ENCODE measurements around the gene CORO6. TPM values are rescaled to one million over a fixed set of nuclear protein-coding genes. Genes with fewer than 3 reads are reported as not detected.

The CORO6 gene
- total and polyA plus RNA-seq, 2 experiments from 2014 or later = 2.6 to 5.2 TPM

DNA sequence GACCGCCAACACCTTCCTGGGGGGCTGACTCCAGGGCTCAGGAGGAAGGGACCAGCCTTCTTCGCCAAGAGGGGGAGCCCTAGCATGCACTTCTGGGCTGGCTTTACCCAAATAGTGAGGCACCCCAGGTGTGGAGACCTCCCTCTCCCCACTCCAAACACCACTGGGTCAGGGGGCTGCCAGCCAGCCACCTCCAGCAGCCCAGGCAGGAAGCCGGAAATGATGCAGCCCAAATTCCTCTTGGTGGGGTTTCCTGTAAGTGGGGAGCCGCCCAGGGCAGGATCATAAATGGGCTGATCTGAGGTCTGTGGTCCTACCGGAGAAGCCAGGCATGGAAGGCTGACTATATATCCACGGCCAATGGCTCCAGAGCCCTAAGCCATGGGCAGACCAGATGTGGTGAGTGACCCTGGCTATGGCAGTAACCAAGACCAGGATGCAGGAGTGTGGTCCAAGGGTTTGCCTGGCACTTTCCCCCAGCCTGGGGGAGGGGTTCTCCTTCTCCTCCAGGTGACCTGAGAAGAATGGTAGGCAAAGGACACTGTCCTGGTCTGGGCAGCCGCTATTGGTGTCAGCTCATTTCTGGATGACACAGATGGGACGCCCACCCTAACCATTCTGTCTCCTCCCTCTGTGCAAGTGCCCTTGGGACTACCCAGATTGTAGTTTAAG is 37.5 kb downstream of the CORO6 start:
- H3K9me2 ChIP-seq (ENCODE audit: insufficient read depth) = no peaks in the 10 kb centered on the region
- peak; percentile 41 for DNase-seq (ENCODE audit: low spot score)
- no peaks in the 10 kb centered on the region for H3K36me3 ChIP-seq (ENCODE audit: insufficient read depth)
- no peak overlapping the region for H2AFZ ChIP-seq
- H3K4me3 ChIP-seq = peak overlapping the region; percentile 24; the same call in 1 of the 2 replicates
- H3F3A ChIP-seq (replicated peaks; ENCODE audit: low read depth) = peaks cover 11% of the 10 kb centered on the region; the same call in 1 of the 2 replicates
- H3K79me2 ChIP-seq (replicated peaks; ENCODE audit: insufficient read depth) = peaks cover 44% of the 10 kb centered on the region
- H3K4me1 ChIP-seq (ENCODE audit: insufficient read depth) = peaks cover 34% of the 10 kb centered on the region
- peaks cover 6% of the 10 kb centered on the region for H3K27me3 ChIP-seq (ENCODE audit: insufficient read depth)
- Mint-ChIP-seq H3K4me1 (peaks cover 43% of the 10 kb centered on the region), H3K27ac (no peak overlapping the region), H3K27me3 (ENCODE audit: insufficient read depth, low read depth, poor library complexity) (peaks cover 14% of the 10 kb centered on the region), H3K9me3 (no peaks in the 10 kb centered on the region), H3K4me3 (no peak overlapping the region), H3K36me3 (ENCODE audit: low read depth) (peaks cover 20% of the 10 kb centered on the region)
- H3K27ac ChIP-seq (ENCODE audit: low read depth) = peak overlapping the region; percentile 72; the same call in 1 of the 2 replicates
- peak overlapping the region; percentile 69 for H3K4me2 ChIP-seq
- TF ChIP-seq, protein P1, sequence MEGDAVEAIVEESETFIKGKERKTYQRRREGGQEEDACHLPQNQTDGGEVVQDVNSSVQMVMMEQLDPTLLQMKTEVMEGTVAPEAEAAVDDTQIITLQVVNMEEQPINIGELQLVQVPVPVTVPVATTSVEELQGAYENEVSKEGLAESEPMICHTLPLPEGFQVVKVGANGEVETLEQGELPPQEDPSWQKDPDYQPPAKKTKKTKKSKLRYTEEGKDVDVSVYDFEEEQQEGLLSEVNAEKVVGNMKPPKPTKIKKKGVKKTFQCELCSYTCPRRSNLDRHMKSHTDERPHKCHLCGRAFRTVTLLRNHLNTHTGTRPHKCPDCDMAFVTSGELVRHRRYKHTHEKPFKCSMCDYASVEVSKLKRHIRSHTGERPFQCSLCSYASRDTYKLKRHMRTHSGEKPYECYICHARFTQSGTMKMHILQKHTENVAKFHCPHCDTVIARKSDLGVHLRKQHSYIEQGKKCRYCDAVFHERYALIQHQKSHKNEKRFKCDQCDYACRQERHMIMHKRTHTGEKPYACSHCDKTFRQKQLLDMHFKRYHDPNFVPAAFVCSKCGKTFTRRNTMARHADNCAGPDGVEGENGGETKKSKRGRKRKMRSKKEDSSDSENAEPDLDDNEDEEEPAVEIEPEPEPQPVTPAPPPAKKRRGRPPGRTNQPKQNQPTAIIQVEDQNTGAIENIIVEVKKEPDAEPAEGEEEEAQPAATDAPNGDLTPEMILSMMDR (conservative IDR thresholded peaks at IDR 0.05; ENCODE audit: low read depth in 2 of 2) = peak; percentile 54 to 68
- no peak for TF ChIP-seq ZNF331 (CRISPR knock-in tag; IDR thresholded peaks at IDR 0.05; ENCODE audit: low read depth)
- ATAC-seq = peak; percentile 9
- H4K20me1 ChIP-seq (replicated peaks; ENCODE audit: insufficient read depth) = peaks cover 17% of the 10 kb centered on the region

- Mint-ChIP-seq H3K4me1 (peaks cover 39% of the 10 kb centered on the region), H3K27me3 (ENCODE audit: insufficient read depth, low read depth, poor library complexity) (peaks cover 14% of the 10 kb centered on the region), H3K4me3 (peak overlapping the region; percentile 30; the same call in 1 of the 3 replicates), H3K36me3 (ENCODE audit: low read depth) (peaks cover 24% of the 10 kb centered on the region), H3K27ac (peak overlapping the region; percentile 52), H3K9me3 (no peaks in the 10 kb centered on the region)
- Histone ChIP-seq H2AFZ (no peak overlapping the region), H3K36me3 (ENCODE audit: insufficient read depth) (no peaks in the 10 kb centered on the region), H3K4me3 (peak overlapping the region; percentile 24; the same call in 1 of the 2 replicates), H3K4me1 (ENCODE audit: insufficient read depth) (peaks cover 32% of the 10 kb centered on the region), H3K27ac (ENCODE audit: low read depth) (peak overlapping the region; percentile 72; the same call in 1 of the 2 replicates), H3K27me3 (ENCODE audit: insufficient read depth) (no peaks in the 10 kb centered on the region), H4K20me1 (replicated peaks; ENCODE audit: insufficient read depth) (peaks cover 17% of the 10 kb centered on the region), H3K4me2 (peak overlapping the region; percentile 69), H3K79me2 (replicated peaks; ENCODE audit: insufficient read depth) (peaks cover 44% of the 10 kb centered on the region), H3F3A (replicated peaks; ENCODE audit: low read depth) (peaks cover 12% of the 10 kb centered on the region; the same call in 1 of the 2 replicates), H3K9me2 (ENCODE audit: insufficient read depth) (no peaks in the 10 kb centered on the region)
- TF ChIP-seq, protein P1 (conservative IDR thresholded peaks at IDR 0.05; ENCODE audit: low read depth in 2 of 2) = no peak
- TF ChIP-seq ETS1 (IDR thresholded peaks at IDR 0.05) (no peak), ZNF331 (CRISPR knock-in tag; IDR thresholded peaks at IDR 0.05; ENCODE audit: low read depth) (no peak)
- ATAC-seq = peak; percentile 7
- DNase-seq (ENCODE audit: low spot score) = peak; percentile 26
Measured at GRCh38 chr17:29584452-29585079, 38.1 kb downstream of the CORO6 start.
